ENCODE data around the gene RPL22.
"Not testable (repeated sequence)": the region's sequence is repeated elsewhere in the genome, so short reads cannot be mapped to it uniquely, and the experiment has no call there.

The RPL22 gene

DNA sequence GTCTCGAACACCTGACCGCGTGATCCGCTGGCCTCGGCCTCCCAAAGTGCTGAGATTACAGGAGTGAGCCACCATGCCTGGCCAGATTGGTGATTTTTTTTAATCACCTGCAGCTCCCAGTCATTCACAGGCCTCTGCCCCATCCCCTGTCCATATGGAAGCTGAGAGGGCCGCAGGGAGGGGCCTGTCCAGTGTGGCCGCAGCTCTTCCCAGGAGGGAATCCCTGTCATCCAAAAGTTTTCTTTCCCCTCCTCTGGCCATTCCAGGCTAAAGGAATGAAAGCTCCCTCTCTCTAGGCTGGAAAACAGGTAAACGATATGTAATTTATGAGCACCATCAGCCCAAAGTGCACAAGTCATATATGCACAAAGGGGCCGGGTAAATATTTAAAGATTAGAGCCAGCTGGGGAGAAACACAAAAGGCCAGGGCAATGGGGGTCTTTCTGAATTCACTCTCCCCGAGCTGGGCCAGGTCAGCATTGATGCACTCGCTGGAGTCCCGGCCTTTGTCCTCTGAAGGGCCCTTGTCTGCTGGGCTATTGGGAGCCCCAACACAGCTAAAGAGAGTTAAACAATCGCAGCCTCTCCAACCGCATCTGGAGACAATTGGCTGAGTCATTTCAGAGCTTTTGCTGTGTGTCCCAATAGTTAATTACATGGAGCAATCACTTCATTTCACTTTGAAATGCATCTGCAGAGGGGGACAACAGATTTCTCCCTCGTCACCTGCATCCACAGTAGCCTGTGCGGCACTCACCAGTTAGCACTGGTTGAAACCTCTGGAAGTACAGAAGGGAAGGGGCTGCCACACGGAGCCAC lies 40.8 kb upstream of the RPL22 start:
- Mint-ChIP-seq H3K36me3 (ENCODE audit: low read depth) (peaks cover 3% of the 10 kb centered on the region), H3K4me1 (ENCODE audit: low read depth) (peaks cover 8% of the 10 kb centered on the region), H3K27ac (no peak overlapping the region), H3K4me3 (no peak overlapping the region), H3K9me3 (no peaks in the 10 kb centered on the region), H3K27me3 (peaks cover 51% of the 10 kb centered on the region)
- no peak for DNase-seq

DNA sequence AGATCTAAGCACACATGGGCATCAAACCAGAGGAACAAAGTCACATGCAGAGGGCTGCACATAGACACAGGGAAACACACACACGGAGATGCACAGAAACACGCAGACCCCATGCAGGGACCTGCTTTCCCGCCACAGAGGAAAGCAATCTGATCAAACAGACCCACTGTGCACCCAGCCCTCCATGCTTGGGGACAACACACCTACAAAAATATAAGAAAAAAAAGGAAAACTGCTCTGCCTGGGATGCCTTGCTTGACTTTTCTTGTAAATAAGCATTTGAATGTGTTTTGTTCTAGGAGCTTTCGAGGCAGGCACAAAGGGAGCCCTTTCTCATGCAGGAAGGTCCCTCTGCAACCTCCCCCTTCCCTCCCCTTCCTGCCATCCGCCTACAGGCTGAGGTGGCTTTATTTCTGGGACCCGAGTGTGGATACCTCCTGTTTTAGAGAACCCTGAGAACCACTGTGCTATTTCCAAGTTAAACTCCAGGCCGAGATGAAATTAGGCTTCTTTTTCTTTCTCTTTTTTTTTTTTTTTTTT lies 39.9 kb upstream of the RPL22 start:
- no peaks in the 10 kb centered on the region for H3K9me3 Mint-ChIP-seq

DNA sequence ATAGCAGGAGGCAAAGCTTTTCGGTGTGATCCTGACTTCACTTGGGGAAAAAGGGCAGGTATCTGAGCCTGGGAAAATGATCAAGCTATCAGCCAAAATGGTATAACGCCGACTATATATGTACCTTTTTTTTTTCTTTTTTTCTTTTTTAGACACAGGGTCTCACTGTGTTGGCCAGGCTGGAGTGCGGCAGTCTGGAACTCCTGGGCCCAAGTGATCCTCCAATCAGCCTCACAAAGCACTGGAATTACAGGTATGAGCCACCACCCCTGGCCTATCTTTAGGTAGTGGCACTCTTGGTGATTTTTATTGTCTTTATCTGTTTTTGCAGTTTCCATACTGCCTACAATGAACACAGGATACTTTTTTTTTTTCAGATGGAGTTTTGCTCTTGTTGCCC lies 37.7 kb upstream of the RPL22 start:
- no peaks in the 10 kb centered on the region for H3K9me3 Mint-ChIP-seq
- H3K27me3 Mint-ChIP-seq = peaks cover 30% of the 10 kb centered on the region
- peaks cover 33% of the 10 kb centered on the region for H3K36me3 Mint-ChIP-seq (ENCODE audit: low read depth)
- H3K27ac Mint-ChIP-seq = no peak overlapping the region
- peak overlapping the region; percentile 15 for H3K4me3 Mint-ChIP-seq
- no peak for DNase-seq
- peaks cover 29% of the 10 kb centered on the region for H3K4me1 Mint-ChIP-seq (ENCODE audit: low read depth)

More for the DNA sequence above, 39.9 kb upstream of the RPL22 start:
- peaks cover 12% of the 10 kb centered on the region for H3K36me3 Mint-ChIP-seq (ENCODE audit: low read depth)
- H3K27me3 Mint-ChIP-seq = peaks cover 46% of the 10 kb centered on the region
- no peak overlapping the region for H3K4me3 Mint-ChIP-seq
- H3K27ac Mint-ChIP-seq = no peak overlapping the region
- no peak for DNase-seq
- peaks cover 16% of the 10 kb centered on the region for H3K4me1 Mint-ChIP-seq (ENCODE audit: low read depth)

DNA sequence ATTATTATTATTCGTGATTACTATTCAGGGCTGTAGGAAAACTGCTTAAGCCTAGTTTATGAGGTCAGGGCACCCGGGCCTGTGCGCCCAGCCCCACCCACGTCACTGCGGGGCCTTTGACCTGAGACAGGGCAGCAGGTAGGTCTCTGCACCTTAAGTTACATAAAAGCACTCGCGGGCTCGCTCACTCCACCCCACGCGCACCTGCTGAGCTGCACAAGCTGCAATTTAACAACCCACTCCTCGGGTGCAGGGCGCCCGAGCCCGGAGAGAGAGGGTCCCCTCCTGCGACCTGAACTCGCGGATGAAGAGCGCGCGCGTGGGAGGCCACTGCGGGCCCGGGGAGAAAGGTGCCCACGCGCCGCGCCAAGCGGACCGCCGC lies 35.9 kb upstream of the RPL22 start:
- Mint-ChIP-seq H3K27ac (peak overlapping the region; percentile 92), H3K9me3 (no peaks in the 10 kb centered on the region), H3K4me3 (peak overlapping the region; percentile 92), H3K27me3 (peaks cover 16% of the 10 kb centered on the region), H3K36me3 (ENCODE audit: low read depth) (peaks cover 50% of the 10 kb centered on the region), H3K4me1 (ENCODE audit: low read depth) (peaks cover 27% of the 10 kb centered on the region)
- DNase-seq = no peak

DNA sequence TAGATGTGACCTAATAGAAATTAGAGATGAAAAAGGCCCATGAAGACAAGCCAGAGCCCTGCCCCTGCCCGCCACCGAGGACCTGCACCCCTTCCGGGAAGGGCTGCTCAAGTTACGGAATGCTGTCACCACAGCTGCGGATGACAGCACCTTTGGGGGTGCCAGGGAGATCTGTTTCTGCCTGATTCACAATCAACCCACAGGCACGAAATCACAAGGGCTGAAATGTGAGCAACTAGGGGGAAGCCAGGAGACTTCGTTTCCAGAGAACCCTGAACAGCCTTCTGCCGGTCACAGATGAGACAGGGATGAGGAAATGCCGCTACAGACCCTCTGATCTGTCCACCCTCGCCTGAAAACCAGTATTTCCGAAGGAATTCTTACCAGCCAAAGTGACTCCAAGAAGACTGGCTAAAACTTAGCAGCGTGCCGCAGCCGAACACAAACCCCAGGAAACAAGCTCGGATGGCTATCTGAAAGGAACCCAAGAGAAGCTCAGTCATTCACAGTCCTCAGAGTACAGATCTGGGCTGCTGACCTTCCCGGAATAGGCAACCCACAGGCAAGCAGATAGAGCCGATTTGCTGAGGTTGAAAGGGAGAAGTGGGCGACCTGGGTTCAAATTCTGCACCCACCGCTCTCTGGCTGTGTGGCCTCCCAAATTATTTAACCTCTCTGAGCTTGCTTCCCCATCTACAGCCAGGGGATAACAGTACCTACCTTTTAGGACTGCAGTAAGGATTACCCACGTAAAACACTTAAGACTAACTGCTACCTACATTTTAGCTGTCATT lies 35.3 kb upstream of the RPL22 start:
- peaks cover 56% of the 10 kb centered on the region for H3K36me3 Mint-ChIP-seq (ENCODE audit: low read depth)
- DNase-seq = no peak

DNA sequence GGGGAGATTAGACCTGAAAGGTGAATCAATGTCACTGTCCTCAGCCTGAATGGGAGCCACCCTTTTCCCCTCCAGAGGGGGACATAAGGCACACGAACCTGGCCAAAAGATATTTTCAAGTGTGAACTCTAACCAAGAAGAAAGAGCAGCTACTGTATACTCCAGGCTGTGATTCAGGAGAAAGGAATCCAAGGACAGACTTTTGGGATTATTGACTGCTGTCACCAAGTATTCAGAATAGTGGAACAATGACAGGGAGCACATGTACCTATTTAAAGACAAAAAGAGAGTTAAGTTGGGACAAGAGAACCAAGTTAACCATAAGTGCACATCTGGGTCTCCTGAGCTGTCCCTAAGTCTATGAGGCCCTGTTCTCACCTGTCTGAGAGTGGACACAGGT lies 34.0 kb upstream of the RPL22 start:
- H3K4me3 Mint-ChIP-seq = peak overlapping the region; percentile 92
- no peaks in the 10 kb centered on the region for H3K9me3 Mint-ChIP-seq

More for the DNA sequence above, 35.3 kb upstream of the RPL22 start:
- Mint-ChIP-seq H3K9me3 (no peaks in the 10 kb centered on the region), H3K27me3 (peaks cover 10% of the 10 kb centered on the region), H3K4me3 (peak overlapping the region; percentile 92), H3K27ac (peak overlapping the region; percentile 92), H3K4me1 (ENCODE audit: low read depth) (peaks cover 27% of the 10 kb centered on the region)

DNA sequence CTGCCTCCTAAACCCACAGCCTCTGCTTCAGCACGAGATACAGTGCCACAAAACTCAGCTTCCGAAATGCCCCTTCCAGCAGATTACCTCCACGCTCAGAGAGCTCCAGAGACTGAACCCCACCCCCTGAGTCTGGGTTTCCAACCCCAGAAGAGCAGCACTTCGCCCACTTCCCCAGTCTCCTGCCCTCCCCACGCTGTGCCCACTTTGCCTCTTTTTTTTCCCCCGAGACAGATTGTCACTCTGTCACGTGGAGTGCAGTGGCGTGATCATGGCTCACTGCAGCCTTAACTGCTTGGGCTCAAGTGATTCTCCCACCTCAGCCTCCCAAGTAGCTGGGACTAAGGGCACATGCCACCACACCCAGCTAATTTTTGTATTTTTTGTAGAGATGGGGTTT lies 26.3 kb upstream of the RPL22 start:
- Mint-ChIP-seq H3K27me3 (no peaks in the 10 kb centered on the region), H3K4me1 (ENCODE audit: low read depth) (peaks cover 2% of the 10 kb centered on the region), H3K9me3 (no peaks in the 10 kb centered on the region), H3K4me3 (no peak overlapping the region), H3K27ac (peak overlapping the region; percentile 32), H3K36me3 (ENCODE audit: low read depth) (peaks cover 92% of the 10 kb centered on the region)
- DNase-seq = no peak

More for the DNA sequence above, 34.0 kb upstream of the RPL22 start:
- no peak for DNase-seq
- Mint-ChIP-seq H3K4me1 (ENCODE audit: low read depth) (peaks cover 27% of the 10 kb centered on the region), H3K36me3 (ENCODE audit: low read depth) (peaks cover 65% of the 10 kb centered on the region), H3K27ac (no peak overlapping the region), H3K27me3 (no peaks in the 10 kb centered on the region)

DNA sequence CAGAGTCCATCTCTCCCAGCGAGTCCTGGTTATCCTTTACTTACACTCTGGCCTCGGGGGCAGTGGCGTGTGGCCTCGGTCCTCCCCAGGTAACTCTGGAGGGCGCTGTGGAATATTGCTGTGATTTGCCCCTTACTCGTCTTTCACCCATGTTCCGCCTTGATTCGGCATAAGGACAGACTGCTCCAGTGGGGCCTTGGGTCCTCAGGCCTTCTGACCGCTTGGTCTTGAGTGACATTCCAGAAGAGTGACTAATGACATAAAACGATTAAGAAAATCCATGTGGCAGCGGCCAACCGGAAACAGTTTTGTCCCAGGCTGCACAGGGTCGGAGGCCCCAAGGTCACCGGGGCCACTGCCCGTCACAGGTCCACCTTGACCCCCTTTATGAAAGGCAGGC lies 25.3 kb upstream of the RPL22 start:
- H3K27ac Mint-ChIP-seq = no peak overlapping the region
- H3K4me1 Mint-ChIP-seq (ENCODE audit: low read depth) = peaks cover 2% of the 10 kb centered on the region
- H3K4me3 Mint-ChIP-seq = no peak overlapping the region
- H3K9me3 Mint-ChIP-seq = no peaks in the 10 kb centered on the region
- peaks cover 90% of the 10 kb centered on the region for H3K36me3 Mint-ChIP-seq (ENCODE audit: low read depth)
- H3K27me3 Mint-ChIP-seq = no peaks in the 10 kb centered on the region
- DNase-seq = no peak

DNA sequence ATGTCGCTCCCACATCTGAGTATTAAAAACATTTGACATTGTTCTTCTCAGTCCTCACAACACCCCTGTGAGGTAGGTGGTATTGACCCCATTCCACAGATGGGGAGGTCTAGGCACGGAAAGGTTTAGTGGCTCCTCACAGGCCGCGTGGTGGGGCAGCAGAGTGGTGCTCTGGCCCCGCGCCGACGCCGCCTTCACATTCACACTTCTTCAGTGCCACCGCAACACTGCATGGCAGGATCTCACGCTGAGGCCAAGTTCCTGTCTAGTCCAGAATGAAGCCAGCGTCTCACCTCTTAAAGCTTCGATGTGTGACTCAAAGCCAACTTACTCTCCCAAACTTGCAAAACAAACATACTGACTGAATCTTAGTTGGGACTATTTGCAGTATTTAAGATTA lies 24.2 kb upstream of the RPL22 start:
- Mint-ChIP-seq H3K27ac (no peak overlapping the region), H3K4me1 (ENCODE audit: low read depth) (peaks cover 2% of the 10 kb centered on the region), H3K36me3 (ENCODE audit: low read depth) (peaks cover 82% of the 10 kb centered on the region), H3K9me3 (no peaks in the 10 kb centered on the region), H3K27me3 (no peaks in the 10 kb centered on the region), H3K4me3 (no peak overlapping the region)
- no peak for DNase-seq

DNA sequence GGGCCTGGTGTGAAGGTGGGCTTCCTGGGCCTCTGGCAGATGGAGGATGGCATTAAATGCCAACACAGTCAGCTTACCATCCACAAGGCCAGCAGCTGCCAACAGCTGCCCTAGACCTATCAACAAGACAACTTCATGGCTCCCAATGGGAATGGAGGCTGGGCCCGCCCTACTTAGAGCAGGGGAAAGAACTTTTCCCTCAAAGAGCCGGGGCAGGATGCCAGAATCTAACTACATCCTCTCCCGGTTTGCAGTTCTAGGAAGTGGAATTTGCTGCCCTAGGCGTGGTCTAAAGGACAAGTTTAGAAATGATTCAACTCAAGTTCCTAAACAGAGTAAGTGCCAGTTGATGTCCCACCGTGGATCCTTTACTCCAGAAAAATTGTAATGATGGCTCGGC lies 23.2 kb upstream of the RPL22 start:
- H3K9me3 Mint-ChIP-seq = no peaks in the 10 kb centered on the region
- peaks cover 2% of the 10 kb centered on the region for H3K4me1 Mint-ChIP-seq (ENCODE audit: low read depth)
- H3K4me3 Mint-ChIP-seq = no peak overlapping the region
- H3K36me3 Mint-ChIP-seq (ENCODE audit: low read depth) = peaks cover 74% of the 10 kb centered on the region
- no peak overlapping the region for H3K27ac Mint-ChIP-seq
- peaks cover under 1% of the 10 kb centered on the region for H3K27me3 Mint-ChIP-seq
- no peak for DNase-seq

DNA sequence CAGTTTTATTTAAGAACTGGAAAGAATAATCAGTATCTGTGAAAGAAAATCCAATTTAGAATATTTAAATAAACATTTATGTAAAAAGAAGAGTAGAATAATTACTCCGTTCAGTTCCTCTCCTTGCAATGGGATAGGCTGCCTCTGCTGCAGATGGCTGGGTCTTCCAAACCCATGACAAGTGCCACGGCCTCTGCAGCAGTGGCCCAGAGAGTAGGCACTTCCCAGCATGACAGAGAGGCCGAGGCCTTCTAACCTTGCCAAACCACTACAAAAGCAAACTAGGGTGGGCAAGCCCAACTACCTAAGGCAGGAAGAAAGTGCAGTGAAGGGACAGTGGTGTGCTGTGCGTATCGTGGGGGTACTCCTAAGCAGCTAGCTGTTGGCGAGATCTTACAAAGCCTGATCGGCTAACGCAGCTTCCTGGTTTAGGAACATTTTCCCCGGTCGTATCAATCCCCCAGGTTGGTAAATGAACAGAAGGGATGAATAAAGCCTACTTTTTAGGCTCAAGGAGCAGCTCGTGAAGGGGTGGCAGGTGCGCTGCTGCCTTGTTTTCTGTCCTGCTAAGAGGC lies 21.9 kb upstream of the RPL22 start:
- H3K9me3 Mint-ChIP-seq = no peaks in the 10 kb centered on the region
- no peaks in the 10 kb centered on the region for H3K4me1 Mint-ChIP-seq (ENCODE audit: low read depth)
- no peak for DNase-seq
- H3K27ac Mint-ChIP-seq = no peak overlapping the region
- H3K36me3 Mint-ChIP-seq (ENCODE audit: low read depth) = peaks cover 62% of the 10 kb centered on the region
- H3K27me3 Mint-ChIP-seq = peaks cover 7% of the 10 kb centered on the region
- H3K4me3 Mint-ChIP-seq = no peak overlapping the region

DNA sequence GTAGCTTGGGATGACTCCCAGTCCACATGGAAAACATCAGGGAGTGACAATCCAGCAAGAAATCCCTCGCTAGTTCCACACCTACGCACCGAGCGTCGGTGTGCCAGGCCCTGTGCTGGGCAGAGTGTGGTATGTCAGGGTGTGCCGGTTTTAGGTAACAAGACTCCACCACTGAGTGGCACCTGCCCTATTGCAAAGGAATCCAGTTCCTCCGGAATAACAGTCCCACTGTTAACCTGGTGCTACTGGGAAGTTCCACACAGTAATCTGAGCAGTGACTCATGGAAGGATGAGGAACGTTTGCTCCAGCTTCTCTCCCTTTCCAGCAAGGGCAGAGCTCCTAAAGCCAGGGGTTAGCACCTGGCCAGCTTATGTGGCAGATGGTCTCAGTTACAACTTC lies 20.8 kb upstream of the RPL22 start:
- Mint-ChIP-seq H3K4me1 (ENCODE audit: low read depth) (no peaks in the 10 kb centered on the region), H3K36me3 (ENCODE audit: low read depth) (peaks cover 51% of the 10 kb centered on the region), H3K27me3 (peaks cover 14% of the 10 kb centered on the region), H3K4me3 (no peak overlapping the region), H3K27ac (no peak overlapping the region), H3K9me3 (no peaks in the 10 kb centered on the region)
- no peak for DNase-seq

DNA sequence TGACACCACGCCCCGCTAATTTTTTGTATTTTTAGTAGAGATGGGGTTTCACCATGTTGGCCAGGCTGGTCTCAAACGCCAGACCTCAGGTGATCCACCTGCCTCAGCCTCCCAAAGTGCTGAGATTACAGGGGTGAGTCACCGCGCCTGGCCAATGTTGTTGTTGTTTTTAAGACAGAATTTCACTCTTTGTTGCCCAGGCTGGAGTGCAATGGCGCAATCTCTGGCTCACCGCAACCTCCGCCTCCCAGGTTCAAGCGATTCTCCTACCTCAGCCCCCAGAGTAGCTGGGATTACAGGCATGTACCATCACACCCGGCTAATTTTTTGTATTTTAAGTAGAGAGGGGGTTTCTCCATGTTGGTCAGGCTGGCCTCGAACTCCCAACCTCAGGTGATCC lies 20.2 kb upstream of the RPL22 start:
- H3K27ac Mint-ChIP-seq; H3K4me1 Mint-ChIP-seq (ENCODE audit: low read depth); H3K4me3 Mint-ChIP-seq; H3K9me3 Mint-ChIP-seq; DNase-seq: not testable (repeated sequence)
- peaks cover 45% of the 10 kb centered on the region for H3K36me3 Mint-ChIP-seq (ENCODE audit: low read depth)
- H3K27me3 Mint-ChIP-seq = peaks cover 15% of the 10 kb centered on the region

DNA sequence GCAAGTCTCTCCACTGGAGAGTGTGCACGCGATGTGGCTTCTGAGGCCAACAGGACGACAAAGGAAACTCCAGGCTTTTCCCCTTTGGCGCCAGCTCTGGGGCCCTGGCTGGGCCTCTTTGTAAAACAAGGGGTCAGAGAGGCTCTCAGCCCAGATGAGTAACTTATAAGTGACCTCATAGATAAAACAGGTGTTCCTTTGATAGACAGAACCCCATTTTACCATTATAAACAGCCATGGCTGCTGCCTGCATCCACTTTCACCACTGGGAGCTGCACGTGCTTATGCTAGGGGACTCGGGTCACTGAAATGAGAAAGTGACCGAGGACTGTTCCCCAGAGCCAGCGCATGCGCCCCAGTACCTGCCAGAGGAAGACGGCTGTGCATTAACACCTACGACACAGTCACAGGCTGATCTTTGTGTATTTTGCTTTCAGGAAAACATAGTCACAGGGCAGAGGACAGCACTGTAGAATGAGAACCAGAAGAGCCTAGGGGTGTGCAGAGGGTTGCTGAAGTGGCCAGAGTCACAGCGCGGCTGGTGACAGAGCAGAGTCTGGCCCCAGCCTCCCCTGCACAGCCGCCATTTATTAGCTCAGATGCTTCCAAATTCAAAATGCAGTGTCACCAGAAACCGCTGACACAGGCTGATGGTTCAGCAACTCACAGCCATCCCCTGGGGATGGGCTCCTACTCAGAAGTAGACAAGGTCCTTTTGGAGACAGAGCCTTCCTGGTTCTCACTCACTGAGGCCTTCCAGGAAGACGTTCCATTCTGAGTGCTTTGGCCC lies 19.2 kb upstream of the RPL22 start:
- Mint-ChIP-seq H3K4me1 (ENCODE audit: low read depth) (no peaks in the 10 kb centered on the region), H3K9me3 (no peaks in the 10 kb centered on the region), H3K27ac (no peak overlapping the region), H3K36me3 (ENCODE audit: low read depth) (peaks cover 35% of the 10 kb centered on the region), H3K4me3 (no peak overlapping the region), H3K27me3 (peaks cover 15% of the 10 kb centered on the region)
- DNase-seq = no peak

Measured in activated T-cell treated with anti-CD3 and anti-CD28 coated beads, Interleukin-2, amount 50 U/mL, for 24 hours (primary cell).